Measurements from ENCODE around the gene MED9.
"Not testable (repeated sequence)": the region's sequence is repeated elsewhere in the genome, so short reads cannot be mapped to it uniquely, and the experiment has no call there.

Gene MED9

GRCh38 chr17:17485420-17485819 lies 8.6 kb downstream of the MED9 start:
- TF ChIP-seq CTCF (IDR thresholded peaks at IDR 0.05; ENCODE audit: low read depth, low read length, missing control alignments), result no peak
- no peak overlapping the region for H3K4me3 ChIP-seq (replicated peaks; ENCODE audit: low read depth, low read length)
- DNase-seq (ENCODE audit: extremely low read depth, low read depth), result no peak

- H3K4me3 ChIP-seq (replicated peaks; ENCODE audit: low read depth, low read length); DNase-seq (ENCODE audit: extremely low read depth, low read depth): not testable (repeated sequence)
Observed at GRCh38 chr17:17486416-17486815, 9.6 kb downstream of the MED9 start.

- no peak for DNase-seq (ENCODE audit: extremely low read depth, low read depth)
- no peak for TF ChIP-seq CTCF (IDR thresholded peaks at IDR 0.05; ENCODE audit: low read depth, low read length, missing control alignments)
- no peak overlapping the region for H3K4me3 ChIP-seq (replicated peaks; ENCODE audit: low read depth, low read length)
Observed at GRCh38 chr17:17487998-17488397, 11.2 kb downstream of the MED9 start.

- DNase-seq (ENCODE audit: extremely low read depth, low read depth), result no peak
- H3K4me3 ChIP-seq (replicated peaks; ENCODE audit: low read depth, low read length), result no peak overlapping the region
- no peak for TF ChIP-seq CTCF (IDR thresholded peaks at IDR 0.05; ENCODE audit: low read depth, low read length, missing control alignments)
Observed at GRCh38 chr17:17491031-17491471, 14.3 kb downstream of the MED9 start.

GRCh38 chr17:17491546-17491988 lies 14.8 kb downstream of the MED9 start:
- H3K4me3 ChIP-seq (replicated peaks; ENCODE audit: low read depth, low read length), result no peak overlapping the region
- DNase-seq (ENCODE audit: extremely low read depth, low read depth), result no peak
- TF ChIP-seq CTCF (IDR thresholded peaks at IDR 0.05; ENCODE audit: low read depth, low read length, missing control alignments), result no peak

- no peak for TF ChIP-seq CTCF (IDR thresholded peaks at IDR 0.05; ENCODE audit: low read depth, low read length, missing control alignments)
- no peak for DNase-seq (ENCODE audit: extremely low read depth, low read depth)
- H3K4me3 ChIP-seq (replicated peaks; ENCODE audit: low read depth, low read length), result no peak overlapping the region
Observed at GRCh38 chr17:17492085-17492484, 15.3 kb downstream of the MED9 start.

- no peak for DNase-seq (ENCODE audit: extremely low read depth, low read depth)
- H3K4me3 ChIP-seq (replicated peaks; ENCODE audit: low read depth, low read length), result no peak overlapping the region
- TF ChIP-seq CTCF (IDR thresholded peaks at IDR 0.05; ENCODE audit: low read depth, low read length, missing control alignments), result no peak
Observed at GRCh38 chr17:17492571-17492970, 15.8 kb downstream of the MED9 start.

Measured in HFF-Myc (cell line).